Lower lobe of right lung (tissue), 2 donors: ENCODE results near the gene RHCE. TPM values are rescaled to one million over a fixed set of nuclear protein-coding genes. Genes with fewer than 3 reads are reported as not detected.

Experiments used
- ATAC-seq, 2 donors: fragments of 200-7000 bp; cut with Tn5 transposase; one replicate each; pipeline ENCODE4 v1.9.1; 2020 to 2022; ENCODE audit warnings: mild to moderate bottlenecking in 2 of 2, moderate library complexity in 2 of 2
- DNase-seq: peaks from one replicate; pipeline ENCODE4 v3.0.0-alpha.2; 2020
- H3K27ac ChIP-seq: fragments of 200-600 bp; one replicate; pipeline ENCODE4 v1.8.0; 2022
- H3K27me3 ChIP-seq: fragments of 200-600 bp; one replicate; pipeline ENCODE4 v1.8.0; 2022; ENCODE audit warnings: low read depth
- H3K36me3 ChIP-seq: fragments of 200-600 bp; one replicate; pipeline ENCODE4 v1.8.0; 2022; ENCODE audit warnings: mild to moderate bottlenecking
- H3K4me1 ChIP-seq: fragments of 200-600 bp; one replicate; pipeline ENCODE4 v1.8.0; 2022
- H3K4me3 ChIP-seq: fragments of 200-600 bp; one replicate; pipeline ENCODE4 v1.8.0; 2022; ENCODE audit warnings: mild to moderate bottlenecking
- H3K9me3 ChIP-seq: fragments of 200-600 bp; one replicate; pipeline ENCODE4 v1.8.0; 2022
- CTCF ChIP-seq: fragments of 200-600 bp; IDR thresholded peaks from one replicate; pipeline ENCODE4 v1.8.0; 2022; ENCODE audit warnings: antibody characterized with exemption, mild to moderate bottlenecking
- intact Hi-C: fragments of 100-400 bp; cut with DNase I; formaldehyde crosslinking; loops from one replicate; pipeline ENCODE4 v1.11.0; 2022
- total RNA-seq: library from RNA; stranded (reverse); fragmentation: NEBNext Ultra II Directional; extraction: Animal tissue kit (Norgen Biotek cat#: 25700); gene quantifications from one replicate; pipeline ENCODE4 v1.2.1, GENCODE V29; 2021
- donor health status: DM: no; HTN: yes; CAD: no; lungs with severe emphysema.

Gene RHCE
- total RNA-seq, 1 donor from 2014 or later, result 0.65 TPM

GRCh38 chr1:25432749-25433388 lies 12.2 kb upstream of the RHCE start:
- Histone ChIP-seq H3K36me3 (peaks cover 4% of the 10 kb centered on the region), H3K4me3 (no peak overlapping the region), H3K27ac (no peak overlapping the region), H3K4me1 (peaks cover 53% of the 10 kb centered on the region), H3K27me3 (no peaks in the 10 kb centered on the region), H3K9me3 (no peaks in the 10 kb centered on the region)
- no peak for TF ChIP-seq CTCF
- ATAC-seq (no peak), DNase-seq (no peak)
- intact Hi-C loops, result no loop called here

- H3K9me3 ChIP-seq, result no peaks in the 10 kb centered on the region
- H3K36me3 ChIP-seq, result no peaks in the 10 kb centered on the region
- H3K27ac ChIP-seq, result peak overlapping the region; percentile 94
- H3K27me3 ChIP-seq, result no peaks in the 10 kb centered on the region
- TF ChIP-seq CTCF, result no peak
- intact Hi-C loops, result no loop called here
- no peak for DNase-seq
- H3K4me1 ChIP-seq, result peaks cover 53% of the 10 kb centered on the region
- H3K4me3 ChIP-seq, result peak overlapping the region; percentile 92
- no peak for ATAC-seq
Measured at GRCh38 chr1:25431955-25432719, 11.5 kb upstream of the RHCE start.

- Histone ChIP-seq H3K36me3 (no peaks in the 10 kb centered on the region), H3K4me3 (peak overlapping the region; percentile 92), H3K27me3 (no peaks in the 10 kb centered on the region), H3K9me3 (no peaks in the 10 kb centered on the region), H3K27ac (peak overlapping the region; percentile 94), H3K4me1 (peaks cover 46% of the 10 kb centered on the region)
- TF ChIP-seq CTCF, result no peak
- intact Hi-C loops, result no loop called here
- no peak for DNase-seq
- ATAC-seq, result peak; percentile 37 to 45
Measured at GRCh38 chr1:25430967-25431881, 10.6 kb upstream of the RHCE start.

- Histone ChIP-seq H3K27me3 (no peaks in the 10 kb centered on the region), H3K36me3 (no peaks in the 10 kb centered on the region), H3K27ac (peak within 1 kb of the TSS; percentile 94), H3K9me3 (no peaks in the 10 kb centered on the region), H3K4me1 (peaks cover 37% of the 10 kb centered on the region), H3K4me3 (peak within 1 kb of the TSS; percentile 92)
- ATAC-seq, result peak; percentile 98 to 99
- intact Hi-C loops, result no loop called here
- no peak for TF ChIP-seq CTCF
- peak; percentile 95 for DNase-seq
Measured at GRCh38 chr1:25430073-25430966, 9.7 kb upstream of the RHCE start, which contains the start of gene MACO1. Gene MACO1, plus strand, starts transcription at chr1:25430897. Its CDS starts 202 bp downstream, at chr1:25431099.
